Esophagus muscularis mucosa (tissue), 4 donors: ENCODE measurements around the gene GPRIN2. TPM values are rescaled to one million over a fixed set of nuclear protein-coding genes. Genes with fewer than 3 reads are reported as not detected.
A peak's percentile ranks its signal among the peaks of the same experiment; 100 is the strongest.

Source experiments
- DNase-seq: peaks from one replicate; pipeline ENCODE4 v3.0.0-alpha.2; 2017; ENCODE audit errors: extremely low spot score
- H3K27ac ChIP-seq, 4 donors: fragments of 200-600 bp; sonication (generic); replicated peaks in 1 of 4; 1 replicate in 3 of 4; 2 replicates in 1 of 4; pipeline ENCODE4 v1.5.1; 2016 to 2019; ENCODE audit warnings: mild to moderate bottlenecking in 1 of 4
- H3K27me3 ChIP-seq, 4 donors: fragments of 200-600 bp; sonication (generic); one replicate each; pipeline versions ENCODE4 v1.5.1 to v1.6.0; 2016 to 2019
- H3K36me3 ChIP-seq, 4 donors: fragments of 200-600 bp; sonication (generic); one replicate each; pipeline ENCODE4 v1.5.1; 2016 to 2019
- H3K4me1 ChIP-seq, 4 donors: fragments of 200-600 bp; sonication (generic); one replicate each; pipeline ENCODE4 v1.5.1; 2016 to 2019
- H3K4me3 ChIP-seq, 4 donors: fragments of 200-600 bp; sonication (generic); 1 replicate in 2 of 4; 2 replicates in 2 of 4; pipeline ENCODE4 v1.5.1; 2016 to 2019; ENCODE audit warnings: mild to moderate bottlenecking in 4 of 4, moderate library complexity in 1 of 4
- H3K9me3 ChIP-seq, 4 donors: fragments of 200-600 bp; sonication (generic); 1 replicate in 3 of 4; 2 replicates in 1 of 4; pipeline ENCODE4 v1.5.1; 2016 to 2019
- CTCF ChIP-seq, 3 experiments: fragments of 200-600 bp in 2 of 3; fragments of 450-650 bp in 1 of 3; sonication (generic) in 2 of 3; IDR thresholded peaks; one replicate each; pipeline ENCODE4 v1.5.1; 2017 to 2019; ENCODE audit warnings: antibody characterized with exemption in 3 of 3, mild to moderate bottlenecking in 2 of 3, moderate library complexity in 1 of 3
- EP300 ChIP-seq: sonication (generic); formaldehyde crosslinking; IDR thresholded peaks from one replicate; pipeline ENCODE4 v1.6.1; 2017; ENCODE audit warnings: antibody characterized with exemption
- POLR2A ChIP-seq: fragments of 450-650 bp; IDR thresholded peaks from one replicate; pipeline ENCODE4 v1.6.1; 2017; ENCODE audit warnings: antibody characterized with exemption, moderate library complexity, mild to moderate bottlenecking, low read depth
- POLR2AphosphoS5 ChIP-seq, 2 donors: sonication (generic); formaldehyde crosslinking; IDR thresholded peaks; one replicate each; pipeline ENCODE4 v1.6.1; 2017; ENCODE audit warnings: antibody characterized with exemption in 2 of 2
- WGBS: methylation state at CpG from one replicate; pipeline ENCODE4 v1.1.5; 2018; 5-methylcytosine and 5-hydroxymethylcytosine counted together
- intact Hi-C: fragments of 100-400 bp; cut with DNase I; formaldehyde crosslinking; loops from one replicate; pipeline ENCODE4 v1.15.1; 2023
- total RNA-seq, 4 donors: library from RNA; depleted of rRNA; stranded (reverse); fragments of >200 nt; gene quantifications; one replicate each; pipeline versions ENCODE4 v1.1.0 to v1.2.1, GENCODE V29; 2016

GPRIN2 gene
- total RNA-seq, 4 donors from 2014 or later: 1.3 to 2.2 TPM; not detected in 2

GRCh38 chr10:46544989-46545791, 11.3 kb downstream of the GPRIN2 start:
- no peak for DNase-seq
- no peak overlapping the region for H3K27ac ChIP-seq
- intact Hi-C loops: no loop called here

GRCh38 chr10:46543466-46544377, 12.7 kb downstream of the GPRIN2 start:
- no peaks in the 10 kb centered on the region for H3K36me3 ChIP-seq
- WGBS: 90% methylated on average over 14 of the region's 14 CpGs
- intact Hi-C loops: no loop called here
- H3K4me3 ChIP-seq: no peak overlapping the region
- H3K27me3 ChIP-seq: peaks cover 0 to 10% (median 0%) of the 10 kb centered on the region in 4 donors
- H3K4me1 ChIP-seq: peaks cover 6 to 44% (median 35%) of the 10 kb centered on the region in 4 donors
- TF ChIP-seq CTCF (IDR thresholded peaks at IDR 0.05): no peak
- TF ChIP-seq EP300: no peak
- no peak for TF ChIP-seq POLR2AphosphoS5 (IDR thresholded peaks at IDR 0.05)
- TF ChIP-seq POLR2A: no peak
- no peaks in the 10 kb centered on the region for H3K9me3 ChIP-seq
- no peak overlapping the region for H3K27ac ChIP-seq
- DNase-seq: no peak

More at GRCh38 chr10:46544989-46545791, 11.3 kb downstream of the GPRIN2 start:
- WGBS: 50% methylated on average over 3 of the region's 3 CpGs
- H3K4me1 ChIP-seq: peaks cover 6 to 29% (median 23%) of the 10 kb centered on the region in 4 donors
- no peak overlapping the region for H3K4me3 ChIP-seq
- peaks cover 0 to 17% (median 0%) of the 10 kb centered on the region in 4 donors for H3K27me3 ChIP-seq
- TF ChIP-seq CTCF (IDR thresholded peaks at IDR 0.05) (peak in 1 of 3 experiments; percentile 35), POLR2A (no peak), EP300 (no peak)
- H3K9me3 ChIP-seq: no peaks in the 10 kb centered on the region
- H3K36me3 ChIP-seq: no peaks in the 10 kb centered on the region

- intact Hi-C loops: no loop called here
- Histone ChIP-seq H3K9me3 (no peaks in the 10 kb centered on the region), H3K4me1 (peaks cover 6 to 47% (median 36%) of the 10 kb centered on the region in 4 donors), H3K36me3 (no peaks in the 10 kb centered on the region), H3K27me3 (peaks cover 0 to 10% (median 0%) of the 10 kb centered on the region in 4 donors), H3K27ac (no peak overlapping the region), H3K4me3 (no peak overlapping the region)
- no peak for DNase-seq
- TF ChIP-seq EP300: no peak
- no peak for TF ChIP-seq CTCF (IDR thresholded peaks at IDR 0.05)
- no peak for TF ChIP-seq POLR2AphosphoS5 (IDR thresholded peaks at IDR 0.05)
- TF ChIP-seq POLR2A: no peak
- WGBS: 91% methylated on average over 7 of the region's 7 CpGs
These were observed 13.6 kb downstream of the GPRIN2 start for GRCh38 chr10:46542567-46543465.
